Medulla oblongata (tissue), 1 donor: ENCODE measurements around the gene RSRC1.
"Not testable (repeated sequence)": the region's sequence is repeated elsewhere in the genome, so short reads cannot be mapped to it uniquely, and the experiment has no call there.

Source experiments
- DNase-seq: peaks from one replicate; pipeline ENCODE4 v3.0.0-alpha.2; 2015; ENCODE audit errors: extremely low spot score

The RSRC1 gene

GRCh38 chr3:158220575-158220974 is 110.7 kb downstream of the RSRC1 start:
- no peak for DNase-seq

GRCh38 chr3:158221426-158221825 is 111.5 kb downstream of the RSRC1 start:
- DNase-seq, result no peak

GRCh38 chr3:158226429-158226828 is 116.5 kb downstream of the RSRC1 start:
- no peak for DNase-seq

GRCh38 chr3:158228942-158229341 is 119.1 kb downstream of the RSRC1 start:
- not testable (repeated sequence) for DNase-seq

GRCh38 chr3:158233791-158234190 is 123.9 kb downstream of the RSRC1 start:
- no peak for DNase-seq

- DNase-seq, result no peak
Measured at GRCh38 chr3:158244274-158244673, 134.4 kb downstream of the RSRC1 start.

- no peak for DNase-seq
Measured at GRCh38 chr3:158247288-158247687, 137.4 kb downstream of the RSRC1 start.

- no peak for DNase-seq
Measured at GRCh38 chr3:158248261-158248660, 138.4 kb downstream of the RSRC1 start.

- DNase-seq, result no peak
Measured at GRCh38 chr3:158249183-158249582, 139.3 kb downstream of the RSRC1 start.

GRCh38 chr3:158258619-158259018 is 148.7 kb downstream of the RSRC1 start:
- DNase-seq, result no peak

GRCh38 chr3:158260392-158260791 is 150.5 kb downstream of the RSRC1 start:
- DNase-seq, result no peak

- no peak for DNase-seq
Measured at GRCh38 chr3:158261371-158261991, 151.6 kb downstream of the RSRC1 start.

GRCh38 chr3:158264894-158265293 is 155.0 kb downstream of the RSRC1 start:
- no peak for DNase-seq

GRCh38 chr3:158267015-158267414 is 157.1 kb downstream of the RSRC1 start:
- DNase-seq, result no peak

- no peak for DNase-seq
Measured at GRCh38 chr3:158269942-158270341, 160.1 kb downstream of the RSRC1 start.

GRCh38 chr3:158272081-158272480 is 162.2 kb downstream of the RSRC1 start:
- no peak for DNase-seq

GRCh38 chr3:158273656-158274055 is 163.8 kb downstream of the RSRC1 start:
- DNase-seq, result no peak

GRCh38 chr3:158278187-158278586 is 168.3 kb downstream of the RSRC1 start:
- DNase-seq, result no peak

- DNase-seq, result no peak
Measured at GRCh38 chr3:158279609-158280008, 169.7 kb downstream of the RSRC1 start.

- DNase-seq, result no peak
Measured at GRCh38 chr3:158295771-158296170, 185.9 kb downstream of the RSRC1 start.

- no peak for DNase-seq
Measured at GRCh38 chr3:158297940-158298339, 188.1 kb downstream of the RSRC1 start.

- no peak for DNase-seq
Measured at GRCh38 chr3:158308236-158308928, 198.5 kb downstream of the RSRC1 start.

GRCh38 chr3:158312560-158313141 is 202.8 kb downstream of the RSRC1 start:
- no peak for DNase-seq
